OCI-LY3 (cell line): ENCODE data around the gene MND1.

Experiments
- H2AFZ ChIP-seq: fragments of 200-600, 300-600 bp; shearing (Covaris generic); 2 replicates; pipeline ENCODE4 v1.6.0; 2014; ENCODE audit warnings: antibody characterized with exemption, low read depth, low read length
- H3K27ac ChIP-seq: fragments of 200-600, 300-600 bp; sonication (generic); 2 replicates; pipeline ENCODE4 v1.5.1; 2014; ENCODE audit warnings: mild to moderate bottlenecking, low read length, moderate library complexity, mixed read lengths
- H3K27me3 ChIP-seq: fragments of 200-600, 300-600 bp; sonication (generic); 2 replicates; pipeline ENCODE4 v1.6.1; 2014; ENCODE audit warnings: low read depth, low read length, mixed read lengths
- H3K36me3 ChIP-seq: fragments of 200-600, 300-600 bp; sonication (generic); replicated peaks from 2 replicates; pipeline ENCODE3; 2014; ENCODE audit warnings: low read depth, low read length, mixed read lengths
- H3K4me1 ChIP-seq: fragments of 300-600, 200-600 bp; sonication (generic); 2 replicates; pipeline ENCODE4 v1.6.1; 2014; ENCODE audit warnings: low read length, mixed read lengths
- H3K4me2 ChIP-seq: fragments of 200-600, 300-600 bp; sonication (generic); 2 replicates; pipeline ENCODE4 v1.6.1; 2014; ENCODE audit warnings: low read length, mixed read lengths
- H3K4me3 ChIP-seq: fragments of 300-600, 200-600 bp; sonication (generic); 2 replicates; pipeline ENCODE4 v1.5.1; 2014; ENCODE audit warnings: antibody characterized with exemption, mild to moderate bottlenecking, low read length, moderate library complexity
- H3K79me2 ChIP-seq: fragments of 300-600, 200-600 bp; shearing (Covaris generic); 2 replicates; pipeline ENCODE4 v1.6.1; 2014; ENCODE audit warnings: mild to moderate bottlenecking, low read length, mixed read lengths
- H3K9ac ChIP-seq: fragments of 300-600, 200-600 bp; shearing (Covaris generic); 2 replicates; pipeline ENCODE4 v1.6.0; 2014; ENCODE audit warnings: mild to moderate bottlenecking, low read length, moderate library complexity
- H3K9me3 ChIP-seq: fragments of 200-600, 300-600 bp; shearing (Covaris generic); 2 replicates; pipeline ENCODE4 v1.6.1; 2014; ENCODE audit warnings: low read length, mixed read lengths; ENCODE audit not compliant: insufficient read depth
- H4K20me1 ChIP-seq: fragments of 200-600, 300-600 bp; sonication (generic); 2 replicates; pipeline ENCODE4 v1.6.1; 2016; ENCODE audit warnings: low read length, mixed read lengths; ENCODE audit not compliant: insufficient read depth
- CTCF ChIP-seq: fragments of 200-600, 300-600 bp; sonication (generic); IDR thresholded peaks from 2 replicates; pipeline ENCODE4 v1.5.1; 2014; ENCODE audit warnings: antibody characterized with exemption, low read length, low read depth
- EZH2phosphoT487 ChIP-seq: fragments of 200-600 bp; shearing (Covaris generic); IDR thresholded peaks from 2 replicates; pipeline ENCODE4 v1.6.1; 2018; ENCODE audit warnings: antibody characterized with exemption, mixed run types, low read depth

Gene MND1

GRCh38 chr4:153349206-153349805 is 4.8 kb downstream of the MND1 start:
- peaks cover 33% of the 10 kb centered on the region for H3K4me1 ChIP-seq
- no peak overlapping the region for H2AFZ ChIP-seq
- no peaks in the 10 kb centered on the region for H3K27me3 ChIP-seq
- peaks cover 9% of the 10 kb centered on the region for H3K36me3 ChIP-seq
- TF ChIP-seq CTCF (no peak), EZH2phosphoT487 (no peak)
- no peak overlapping the region for H3K4me2 ChIP-seq
- no peak overlapping the region for H3K4me3 ChIP-seq
- H3K9ac ChIP-seq, result no peak overlapping the region
- peaks cover 62% of the 10 kb centered on the region for H3K79me2 ChIP-seq
- no peak overlapping the region for H3K27ac ChIP-seq
- peaks cover 2% of the 10 kb centered on the region; the same call in 1 of the 2 replicates for H4K20me1 ChIP-seq
- H3K9me3 ChIP-seq, result no peaks in the 10 kb centered on the region

GRCh38 chr4:153362184-153362583 is 17.7 kb downstream of the MND1 start:
- Histone ChIP-seq H3K4me1 (no peaks in the 10 kb centered on the region), H3K9ac (no peak overlapping the region), H3K4me3 (no peak overlapping the region), H3K9me3 (no peaks in the 10 kb centered on the region), H4K20me1 (no peaks in the 10 kb centered on the region), H3K36me3 (peaks cover 62% of the 10 kb centered on the region), H3K27ac (no peak overlapping the region), H3K79me2 (no peaks in the 10 kb centered on the region), H3K4me2 (no peak overlapping the region), H2AFZ (no peak overlapping the region), H3K27me3 (no peaks in the 10 kb centered on the region)
- TF ChIP-seq EZH2phosphoT487, result no peak
- TF ChIP-seq CTCF, result no peak

GRCh38 chr4:153364061-153364460 is 19.6 kb downstream of the MND1 start:
- Histone ChIP-seq H3K4me2 (no peak overlapping the region), H3K4me1 (no peaks in the 10 kb centered on the region), H3K27me3 (no peaks in the 10 kb centered on the region), H3K9ac (no peak overlapping the region), H4K20me1 (no peaks in the 10 kb centered on the region), H2AFZ (no peak overlapping the region), H3K79me2 (no peaks in the 10 kb centered on the region), H3K36me3 (peaks cover 66% of the 10 kb centered on the region), H3K27ac (no peak overlapping the region), H3K4me3 (no peak overlapping the region), H3K9me3 (no peaks in the 10 kb centered on the region)
- TF ChIP-seq EZH2phosphoT487 (no peak), CTCF (no peak)

- no peak overlapping the region for H3K27ac ChIP-seq
- H2AFZ ChIP-seq, result no peak overlapping the region
- no peak overlapping the region for H3K4me2 ChIP-seq
- H3K79me2 ChIP-seq, result no peaks in the 10 kb centered on the region
- no peaks in the 10 kb centered on the region for H3K9me3 ChIP-seq
- TF ChIP-seq EZH2phosphoT487, result no peak
- TF ChIP-seq CTCF, result no peak
- no peak overlapping the region for H3K4me3 ChIP-seq
- H3K36me3 ChIP-seq, result peaks cover 64% of the 10 kb centered on the region
- no peaks in the 10 kb centered on the region for H4K20me1 ChIP-seq
- H3K27me3 ChIP-seq, result no peaks in the 10 kb centered on the region
- no peak overlapping the region for H3K9ac ChIP-seq
- H3K4me1 ChIP-seq, result no peaks in the 10 kb centered on the region
Observed at GRCh38 chr4:153365003-153365402, 20.5 kb downstream of the MND1 start.
